HepG2 (cell line): ENCODE data around the gene WWC1. TPM values are rescaled to one million over a fixed set of nuclear protein-coding genes. Genes with fewer than 3 reads are reported as not detected.

Source experiments
- CHCHD3 ChIP-seq: sonication (generic); formaldehyde crosslinking; IDR thresholded peaks from 2 replicates; pipeline ENCODE4 v1.8.0; 2022; ENCODE audit warnings: mild to moderate bottlenecking, missing genetic modification reagents, moderate library complexity
- PCBP2 ChIP-seq: fragments of 200-400 bp; formaldehyde crosslinking; optimal IDR thresholded peaks from 2 replicates; pipeline ENCODE3; 2018; ENCODE audit warnings: low read length, low read depth; ENCODE audit not compliant: poor library complexity, severe bottlenecking
- POGZ ChIP-seq: sonication (generic); formaldehyde crosslinking; IDR thresholded peaks from 2 replicates; pipeline ENCODE4 v1.4.0; 2020; ENCODE audit warnings: mild to moderate bottlenecking, missing genetic modification reagents
- ZNF670 ChIP-seq: sonication (generic); formaldehyde crosslinking; IDR thresholded peaks from 2 replicates; pipeline ENCODE4 v1.8.0; 2022; ENCODE audit warnings: mild to moderate bottlenecking, missing genetic modification reagents, borderline replicate concordance
- ZNF746 ChIP-seq: sonication (generic); formaldehyde crosslinking; IDR thresholded peaks from 2 replicates; pipeline ENCODE4 v1.8.0; 2022; ENCODE audit warnings: mild to moderate bottlenecking, missing genetic modification reagents
- ZNF775 ChIP-seq: sonication (generic); formaldehyde crosslinking; IDR thresholded peaks from 2 replicates; pipeline ENCODE4 v1.4.0; 2020; ENCODE audit warnings: missing genetic modification reagents, mild to moderate bottlenecking, moderate library complexity, borderline replicate concordance
- polyA plus RNA-seq, 8 experiments: library from polyadenylated mRNA; depleted of rRNA in 3 of 8; stranded (reverse) in 7 of 8; unstranded in 1 of 8; fragments of >200 nt; fragmentation: Illumina TruSeq in 4 of 8; extraction: Trizol in 4 of 8; gene quantifications; 2 replicates each; pipeline versions ENCODE4 v1.2.1 to v1.2.3, GENCODE V29; 2011 to 2016; ENCODE audit warnings: low read depth in 4 of 8, missing spikeins in 1 of 8, mixed read lengths in 1 of 8; ENCODE audit not compliant: insufficient read depth in 1 of 8
- total RNA-seq, 5 experiments: library from RNA; depleted of rRNA; stranded (reverse); fragments of >200 nt; fragmentation: Illumina TruSeq; extraction: Trizol; gene quantifications; 2 replicates each; pipeline ENCODE4 v1.2.3, GENCODE V29; 2016; ENCODE audit warnings: low read depth in 1 of 5
- TF ChIP-seq, protein P1 (sequence below): sonication (generic); formaldehyde crosslinking; IDR thresholded peaks from 2 replicates; pipeline ENCODE4 v1.9.0; 2021; ENCODE audit warnings: missing genetic modification reagents, borderline replicate concordance
- TF ChIP-seq, protein P2 (sequence below), 2 experiments: fragments of 450-650 bp in 1 of 2; sonication (generic) in 1 of 2; formaldehyde crosslinking; IDR thresholded peaks; 2 replicates each; pipeline versions ENCODE4 v1.5.0 to v1.8.0; 2020 to 2022; ENCODE audit warnings: mild to moderate bottlenecking in 1 of 2, missing genetic modification reagents in 1 of 2
- TF ChIP-seq, protein P3 (sequence below): sonication (generic); formaldehyde crosslinking; IDR thresholded peaks from 2 replicates; pipeline ENCODE4 v1.8.0; 2023; ENCODE audit warnings: mild to moderate bottlenecking, missing genetic modification reagents

Gene WWC1
- total and polyA plus RNA-seq, 2 of the 13 experiments (the other 11 are each of a cell fraction or from before 2014, with no cell fraction given): 8.3 to 17.9 TPM

DNA sequence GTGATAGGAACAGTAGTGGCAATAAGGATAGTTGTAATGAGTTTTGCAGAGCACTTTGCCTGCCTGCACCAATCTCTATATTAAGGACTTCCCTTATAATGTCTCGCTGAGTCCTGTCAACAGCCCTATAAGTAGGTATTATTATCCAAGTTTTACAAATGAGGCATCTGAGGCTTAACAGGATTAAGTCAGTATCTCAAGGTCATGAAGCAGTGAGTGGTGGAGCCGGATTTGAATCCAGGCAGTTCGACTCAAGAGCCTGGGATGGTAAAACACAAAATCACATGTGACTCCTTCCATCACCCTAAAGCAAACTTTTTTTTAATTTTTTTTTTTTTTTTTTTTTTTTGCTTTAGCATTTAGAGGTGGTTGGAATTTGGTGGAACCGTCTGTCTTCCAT is 135.8 kb downstream of the WWC1 start (continued):
- TF ChIP-seq, protein P1, sequence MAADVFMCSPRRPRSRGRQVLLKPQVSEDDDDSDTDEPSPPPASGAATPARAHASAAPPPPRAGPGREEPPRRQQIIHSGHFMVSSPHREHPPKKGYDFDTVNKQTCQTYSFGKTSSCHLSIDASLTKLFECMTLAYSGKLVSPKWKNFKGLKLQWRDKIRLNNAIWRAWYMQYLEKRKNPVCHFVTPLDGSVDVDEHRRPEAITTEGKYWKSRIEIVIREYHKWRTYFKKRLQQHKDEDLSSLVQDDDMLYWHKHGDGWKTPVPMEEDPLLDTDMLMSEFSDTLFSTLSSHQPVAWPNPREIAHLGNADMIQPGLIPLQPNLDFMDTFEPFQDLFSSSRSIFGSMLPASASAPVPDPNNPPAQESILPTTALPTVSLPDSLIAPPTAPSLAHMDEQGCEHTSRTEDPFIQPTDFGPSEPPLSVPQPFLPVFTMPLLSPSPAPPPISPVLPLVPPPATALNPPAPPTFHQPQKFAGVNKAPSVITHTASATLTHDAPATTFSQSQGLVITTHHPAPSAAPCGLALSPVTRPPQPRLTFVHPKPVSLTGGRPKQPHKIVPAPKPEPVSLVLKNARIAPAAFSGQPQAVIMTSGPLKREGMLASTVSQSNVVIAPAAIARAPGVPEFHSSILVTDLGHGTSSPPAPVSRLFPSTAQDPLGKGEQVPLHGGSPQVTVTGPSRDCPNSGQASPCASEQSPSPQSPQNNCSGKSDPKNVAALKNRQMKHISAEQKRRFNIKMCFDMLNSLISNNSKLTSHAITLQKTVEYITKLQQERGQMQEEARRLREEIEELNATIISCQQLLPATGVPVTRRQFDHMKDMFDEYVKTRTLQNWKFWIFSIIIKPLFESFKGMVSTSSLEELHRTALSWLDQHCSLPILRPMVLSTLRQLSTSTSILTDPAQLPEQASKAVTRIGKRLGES (CRISPR knock-in tag): no peak
- TF ChIP-seq, protein P2, sequence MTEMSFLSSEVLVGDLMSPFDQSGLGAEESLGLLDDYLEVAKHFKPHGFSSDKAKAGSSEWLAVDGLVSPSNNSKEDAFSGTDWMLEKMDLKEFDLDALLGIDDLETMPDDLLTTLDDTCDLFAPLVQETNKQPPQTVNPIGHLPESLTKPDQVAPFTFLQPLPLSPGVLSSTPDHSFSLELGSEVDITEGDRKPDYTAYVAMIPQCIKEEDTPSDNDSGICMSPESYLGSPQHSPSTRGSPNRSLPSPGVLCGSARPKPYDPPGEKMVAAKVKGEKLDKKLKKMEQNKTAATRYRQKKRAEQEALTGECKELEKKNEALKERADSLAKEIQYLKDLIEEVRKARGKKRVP (CRISPR knock-in tag; IDR thresholded peaks at IDR 0.05): no peak
- no peak for TF ChIP-seq ZNF775 (CRISPR knock-in tag)
- no peak for TF ChIP-seq CHCHD3 (CRISPR knock-in tag)
- no peak for TF ChIP-seq PCBP2
- no peak for TF ChIP-seq ZNF670
- TF ChIP-seq, protein P3, sequence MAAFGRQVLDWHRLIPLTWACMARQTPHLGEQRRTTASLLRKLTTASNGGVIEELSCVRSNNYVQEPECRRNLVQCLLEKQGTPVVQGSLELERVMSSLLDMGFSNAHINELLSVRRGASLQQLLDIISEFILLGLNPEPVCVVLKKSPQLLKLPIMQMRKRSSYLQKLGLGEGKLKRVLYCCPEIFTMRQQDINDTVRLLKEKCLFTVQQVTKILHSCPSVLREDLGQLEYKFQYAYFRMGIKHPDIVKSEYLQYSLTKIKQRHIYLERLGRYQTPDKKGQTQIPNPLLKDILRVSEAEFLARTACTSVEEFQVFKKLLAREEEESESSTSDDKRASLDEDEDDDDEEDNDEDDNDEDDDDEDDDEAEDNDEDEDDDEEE (CRISPR knock-in tag): no peak
- TF ChIP-seq POGZ (CRISPR knock-in tag): no peak
- TF ChIP-seq ZNF746 (CRISPR knock-in tag): no peak
